Measurements from ENCODE around the gene DNHD1. TPM values are rescaled to one million over a fixed set of nuclear protein-coding genes. Genes with fewer than 3 reads are reported as not detected.

Gene DNHD1
- total RNA-seq, 4 donors from 2014 or later = 1.3 to 11.8 (median 7.7) TPM

DNA sequence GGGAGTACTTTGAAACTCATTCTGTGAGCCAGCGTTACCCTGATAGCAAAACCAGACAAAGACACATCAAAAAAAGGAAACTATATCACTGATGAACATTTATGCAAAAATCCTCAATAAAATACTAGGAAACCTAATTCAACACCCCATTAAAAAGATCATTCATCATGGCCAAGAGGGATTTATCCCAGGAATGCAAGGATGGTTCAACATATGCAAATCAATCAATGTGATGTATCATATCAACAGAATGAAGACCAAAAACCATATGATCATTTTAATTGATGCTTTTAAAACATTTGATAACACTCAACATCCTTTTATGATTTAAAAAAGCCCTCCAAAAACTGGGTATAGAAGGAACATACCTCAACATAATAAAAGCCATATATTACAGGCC, 86.5 kb downstream of the DNHD1 start:
- intact Hi-C loops (cut with DNase I) = no loop called here
- Histone ChIP-seq H3K4me1 (peaks cover 0 to 19% (median 0%) of the 10 kb centered on the region in 3 donors), H3K36me3 (peaks cover 0 to 25% (median 0%) of the 10 kb centered on the region in 3 donors), H3K27ac (no peak overlapping the region), H3K27me3 (no peaks in the 10 kb centered on the region), H3K4me3 (no peak overlapping the region), H3K9me3 (peaks cover 0 to 17% (median 17%) of the 10 kb centered on the region in 3 donors)
- WGBS, 2 donors = 70 to 92% methylated on average over 1 of the region's 1 CpG
- TF ChIP-seq, protein P1, sequence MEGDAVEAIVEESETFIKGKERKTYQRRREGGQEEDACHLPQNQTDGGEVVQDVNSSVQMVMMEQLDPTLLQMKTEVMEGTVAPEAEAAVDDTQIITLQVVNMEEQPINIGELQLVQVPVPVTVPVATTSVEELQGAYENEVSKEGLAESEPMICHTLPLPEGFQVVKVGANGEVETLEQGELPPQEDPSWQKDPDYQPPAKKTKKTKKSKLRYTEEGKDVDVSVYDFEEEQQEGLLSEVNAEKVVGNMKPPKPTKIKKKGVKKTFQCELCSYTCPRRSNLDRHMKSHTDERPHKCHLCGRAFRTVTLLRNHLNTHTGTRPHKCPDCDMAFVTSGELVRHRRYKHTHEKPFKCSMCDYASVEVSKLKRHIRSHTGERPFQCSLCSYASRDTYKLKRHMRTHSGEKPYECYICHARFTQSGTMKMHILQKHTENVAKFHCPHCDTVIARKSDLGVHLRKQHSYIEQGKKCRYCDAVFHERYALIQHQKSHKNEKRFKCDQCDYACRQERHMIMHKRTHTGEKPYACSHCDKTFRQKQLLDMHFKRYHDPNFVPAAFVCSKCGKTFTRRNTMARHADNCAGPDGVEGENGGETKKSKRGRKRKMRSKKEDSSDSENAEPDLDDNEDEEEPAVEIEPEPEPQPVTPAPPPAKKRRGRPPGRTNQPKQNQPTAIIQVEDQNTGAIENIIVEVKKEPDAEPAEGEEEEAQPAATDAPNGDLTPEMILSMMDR (IDR thresholded peaks at IDR 0.05) = no peak
- no peak for TF ChIP-seq POLR2A (IDR thresholded peaks at IDR 0.05)
- no peak for DNase-seq

GRCh38 chr11:6584528-6584927, 87.4 kb downstream of the DNHD1 start:
- Histone ChIP-seq H3K4me1 (peaks cover 0 to 19% (median 0%) of the 10 kb centered on the region in 3 donors), H3K27me3 (no peaks in the 10 kb centered on the region), H3K36me3 (peaks cover 0 to 25% (median 0%) of the 10 kb centered on the region in 3 donors), H3K9me3 (peaks cover 0 to 17% (median 17%) of the 10 kb centered on the region in 3 donors), H3K4me3 (no peak overlapping the region), H3K27ac (no peak overlapping the region)
- intact Hi-C loops (cut with DNase I) = no loop called here
- WGBS, 2 donors = 89 to 96% methylated on average over 4 of the region's 4 CpGs
- DNase-seq = no peak
- TF ChIP-seq, protein P1 (IDR thresholded peaks at IDR 0.05) = no peak
- TF ChIP-seq POLR2A (IDR thresholded peaks at IDR 0.05) = no peak

GRCh38 chr11:6586434-6587359, 89.6 kb downstream of the DNHD1 start:
- H3K4me3 ChIP-seq = no peak overlapping the region
- H3K4me1 ChIP-seq = peaks cover 0 to 19% (median 0%) of the 10 kb centered on the region in 3 donors
- no peak for DNase-seq

DNA sequence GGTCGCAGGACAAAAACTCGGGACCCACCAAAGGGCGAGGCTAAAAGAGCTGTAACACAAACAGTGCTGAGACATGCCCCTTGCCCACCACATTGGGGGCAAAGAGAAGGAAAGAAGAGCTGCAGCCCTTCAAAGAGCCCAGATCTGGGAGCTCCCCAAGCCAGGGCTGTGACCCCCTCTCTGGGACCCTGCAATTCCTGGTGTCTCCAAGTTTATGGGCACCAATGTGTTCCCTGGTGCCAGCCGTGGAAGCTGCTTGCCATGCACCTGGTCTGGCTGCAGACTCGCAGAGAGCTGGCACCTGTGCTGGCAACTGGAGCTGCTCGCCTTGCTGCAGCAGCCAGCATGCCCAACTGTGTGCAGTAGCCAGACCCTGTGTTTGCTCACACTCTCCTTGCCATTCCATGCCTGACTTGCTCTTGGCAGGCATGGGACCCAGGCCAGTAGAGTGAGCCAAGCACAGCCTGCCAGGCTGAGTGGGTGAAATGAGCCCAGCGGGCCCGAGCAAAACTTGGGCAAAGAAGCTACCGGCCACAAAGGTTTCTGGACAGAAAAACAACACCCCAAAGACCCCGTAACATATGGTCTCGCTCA, 90.4 kb downstream of the DNHD1 start:
- peaks cover 0 to 29% (median 0%) of the 10 kb centered on the region in 3 donors for H3K36me3 ChIP-seq
- H3K9me3 ChIP-seq = peaks cover 0 to 17% (median 17%) of the 10 kb centered on the region in 3 donors
- intact Hi-C loops (cut with DNase I) = no loop called here
- H3K4me1 ChIP-seq = peaks cover 0 to 19% (median 0%) of the 10 kb centered on the region in 3 donors
- WGBS, 2 donors = 49 to 50% methylated on average over 7 to 8 of the region's 11 CpGs
- TF ChIP-seq, protein P1 (IDR thresholded peaks at IDR 0.05) = no peak
- no peak for TF ChIP-seq POLR2A (IDR thresholded peaks at IDR 0.05)
- no peak overlapping the region for H3K4me3 ChIP-seq
- H3K27me3 ChIP-seq = no peaks in the 10 kb centered on the region
- H3K27ac ChIP-seq = no peak overlapping the region
- no peak for DNase-seq

More at GRCh38 chr11:6586434-6587359, 89.6 kb downstream of the DNHD1 start:
- Histone ChIP-seq H3K27ac (no peak overlapping the region), H3K27me3 (no peaks in the 10 kb centered on the region), H3K9me3 (peaks cover 0 to 17% (median 17%) of the 10 kb centered on the region in 3 donors), H3K36me3 (peaks cover 0 to 22% (median 0%) of the 10 kb centered on the region in 3 donors)
- 89 to 90% methylated on average over 2 to 13 of the region's 25 CpGs for whole genome bisulfite sequencing, 2 donors
- intact Hi-C loops (cut with DNase I) = no loop called here
- TF ChIP-seq POLR2A (IDR thresholded peaks at IDR 0.05) = no peak
- TF ChIP-seq, protein P1 (IDR thresholded peaks at IDR 0.05) = no peak

DNA sequence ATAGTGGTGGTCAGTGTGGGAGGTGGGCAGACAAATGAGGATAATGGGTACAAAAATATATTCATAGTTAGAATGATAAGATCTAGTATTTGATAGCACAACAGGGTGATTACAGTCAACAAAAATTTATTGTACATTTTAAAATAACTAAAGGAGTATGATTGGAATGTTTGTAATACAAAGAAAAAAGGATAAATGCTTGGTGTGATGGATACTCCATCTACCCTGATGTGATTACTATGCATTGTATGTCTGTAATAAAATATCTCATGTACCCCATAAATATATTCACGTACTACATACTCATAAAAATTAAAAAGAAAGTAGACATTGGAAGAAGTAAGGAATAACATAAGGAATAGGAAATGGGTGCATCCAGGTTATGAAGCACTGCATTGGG, 90.9 kb downstream of the DNHD1 start:
- H3K27ac ChIP-seq = no peak overlapping the region
- peaks cover 0 to 35% (median 0%) of the 10 kb centered on the region in 3 donors for H3K36me3 ChIP-seq
- intact Hi-C loops (cut with DNase I) = no loop called here
- H3K4me1 ChIP-seq = peaks cover 0 to 19% (median 0%) of the 10 kb centered on the region in 3 donors
- TF ChIP-seq POLR2A (IDR thresholded peaks at IDR 0.05) = no peak
- TF ChIP-seq, protein P1 (IDR thresholded peaks at IDR 0.05) = no peak
- 73 to 93% methylated on average over 1 of the region's 1 CpG for WGBS, 2 donors
- DNase-seq = no peak
- H3K9me3 ChIP-seq = peaks cover 0 to 17% (median 16%) of the 10 kb centered on the region in 3 donors
- no peaks in the 10 kb centered on the region for H3K27me3 ChIP-seq
- no peak overlapping the region for H3K4me3 ChIP-seq
